AG10803 (cell line): ENCODE data around the gene RUVBL2.
"Not testable (repeated sequence)": the region's sequence is repeated elsewhere in the genome, so short reads cannot be mapped to it uniquely, and the experiment has no call there.

Experiments used
- DNase-seq: peaks from one replicate; pipeline ENCODE4 v3.0.0; 2010; ENCODE audit warnings: low read depth
- H3K4me3 ChIP-seq: 2 replicates; pipeline ENCODE4 v1.5.1; 2011; ENCODE audit warnings: mild to moderate bottlenecking, low read length, control low read depth
- CTCF ChIP-seq: conservative IDR thresholded peaks from 2 replicates; pipeline ENCODE4 v1.5.1; 2011; ENCODE audit warnings: mild to moderate bottlenecking, low read length, control low read depth, inconsistent platforms

The RUVBL2 gene

GRCh38 chr19:49019242-49019932, 25.7 kb downstream of the RUVBL2 start:
- peak; percentile 18 for DNase-seq
- H3K4me3 ChIP-seq: peak overlapping the region; percentile 47
- no peak for TF ChIP-seq CTCF

- no peak for TF ChIP-seq CTCF
- no peak overlapping the region for H3K4me3 ChIP-seq
- DNase-seq: no peak
These were observed 26.7 kb downstream of the RUVBL2 start for GRCh38 chr19:49020342-49020741.

- no peak for TF ChIP-seq CTCF
- DNase-seq: peak; percentile 39
- H3K4me3 ChIP-seq: no peak overlapping the region
These were observed 27.5 kb downstream of the RUVBL2 start for GRCh38 chr19:49020931-49021895.

- DNase-seq: no peak
- H3K4me3 ChIP-seq: no peak overlapping the region
- TF ChIP-seq CTCF: no peak
These were observed 28.4 kb downstream of the RUVBL2 start for GRCh38 chr19:49022116-49022515.

GRCh38 chr19:49024233-49024632, 30.5 kb downstream of the RUVBL2 start, which contains the start of gene CGB3:
Gene CGB3, minus strand, starts transcription at chr19:49024333. Its CDS starts 362 bp downstream, at chr19:49023971.
- H3K4me3 ChIP-seq, DNase-seq: not testable (repeated sequence)

- not testable (repeated sequence) for DNase-seq, H3K4me3 ChIP-seq
These were observed 31.4 kb downstream of the RUVBL2 start for GRCh38 chr19:49025088-49025487.

- not testable (repeated sequence) for H3K4me3 ChIP-seq, DNase-seq
These were observed 31.9 kb downstream of the RUVBL2 start for GRCh38 chr19:49025599-49025998.

- not testable (repeated sequence) for H3K4me3 ChIP-seq, DNase-seq
These were observed 35.0 kb downstream of the RUVBL2 start for GRCh38 chr19:49028686-49029085.

GRCh38 chr19:49029749-49030148, 36.1 kb downstream of the RUVBL2 start:
- not testable (repeated sequence) for H3K4me3 ChIP-seq, DNase-seq

GRCh38 chr19:49030323-49030722, 36.6 kb downstream of the RUVBL2 start:
- not testable (repeated sequence) for DNase-seq, H3K4me3 ChIP-seq
